Hepatocyte (in vitro differentiated cells): ENCODE results near the gene ESRP2. TPM values are rescaled to one million over a fixed set of nuclear protein-coding genes. Genes with fewer than 3 reads are reported as not detected.

Experiments used
- DNase-seq: peaks from one replicate; pipeline ENCODE4 v3.0.0-alpha.2; 2016; ENCODE audit warnings: low spot score
- H2AFZ ChIP-seq: fragments of 200-600 bp; sonication (generic); 2 replicates; pipeline ENCODE4 v1.6.0; 2016; ENCODE audit warnings: antibody characterized with exemption, mild to moderate bottlenecking
- H3K27ac ChIP-seq: fragments of 200-600 bp; sonication (generic); 2 replicates; pipeline ENCODE4 v1.5.1; 2016; ENCODE audit warnings: mild to moderate bottlenecking
- H3K27me3 ChIP-seq: fragments of 200-600 bp; sonication (generic); 2 replicates; pipeline ENCODE4 v1.6.1; 2016
- H3K36me3 ChIP-seq: fragments of 200-600 bp; sonication (generic); replicated peaks from 2 replicates; pipeline ENCODE4 v1.5.1; 2016; ENCODE audit warnings: low read depth; ENCODE audit not compliant: insufficient read depth
- H3K4me1 ChIP-seq: fragments of 200-600 bp; sonication (generic); 2 replicates; pipeline ENCODE4 v1.5.1; 2016; ENCODE audit warnings: mild to moderate bottlenecking, moderate library complexity; ENCODE audit not compliant: insufficient read depth
- H3K4me2 ChIP-seq: fragments of 200-600 bp; sonication (generic); 2 replicates; pipeline ENCODE4 v1.6.0; 2016
- H3K4me3 ChIP-seq: fragments of 200-600 bp; sonication (generic); 2 replicates; pipeline ENCODE4 v1.5.1; 2016; ENCODE audit warnings: mild to moderate bottlenecking
- H3K79me2 ChIP-seq: fragments of 200-600 bp; sonication (generic); 2 replicates; pipeline ENCODE4 v1.6.0; 2017; ENCODE audit warnings: mild to moderate bottlenecking
- H3K9me2 ChIP-seq: fragments of 200-600 bp; sonication (generic); replicated peaks from 2 replicates; pipeline ENCODE4 v1.6.0; 2017; ENCODE audit warnings: mild to moderate bottlenecking; ENCODE audit not compliant: insufficient read depth
- H3K9me3 ChIP-seq: fragments of 200-600 bp; sonication (generic); 2 replicates; pipeline ENCODE4 v1.5.1; 2016; ENCODE audit warnings: low read depth, mild to moderate bottlenecking
- H4K20me1 ChIP-seq: fragments of 200-600 bp; sonication (generic); 2 replicates; pipeline ENCODE4 v1.6.0; 2016; ENCODE audit warnings: mild to moderate bottlenecking; ENCODE audit not compliant: insufficient read depth, poor library complexity, severe bottlenecking
- CTCF ChIP-seq: fragments of 200-600 bp; sonication (generic); IDR thresholded peaks from 2 replicates; pipeline ENCODE4 v1.5.1; 2016; ENCODE audit warnings: antibody characterized with exemption, mild to moderate bottlenecking; ENCODE audit not compliant: poor library complexity
- EZH2 ChIP-seq: fragments of 200-600 bp; sonication (generic); IDR thresholded peaks from 2 replicates; pipeline ENCODE4 v1.6.1; 2016; ENCODE audit warnings: antibody characterized with exemption, mild to moderate bottlenecking, borderline replicate concordance
- EZH2phosphoT487 ChIP-seq: fragments of 200-600 bp; sonication (generic); IDR thresholded peaks from one replicate; pipeline ENCODE4 v1.6.1; 2018; ENCODE audit warnings: antibody characterized with exemption, mild to moderate bottlenecking, low read depth, moderate library complexity; ENCODE audit not compliant: unreplicated experiment, severe bottlenecking
- WGBS: methylation state at CpG from one replicate; pipeline ENCODE4 v1.1.6; 2016; ENCODE audit warnings: low lambda C conversion rate; ENCODE audit errors: missing lambda C conversion rate; 5-methylcytosine and 5-hydroxymethylcytosine counted together
- polyA plus RNA-seq: library from polyadenylated mRNA; unstranded; fragments of >200 nt; fragmentation: Nextera tagmentation; extraction: Ambion mirVana; gene quantifications from 2 replicates; pipeline ENCODE4 v1.2.1, GENCODE V29; 2016
- total RNA-seq: library from RNA; depleted of rRNA; stranded (reverse); fragments of >200 nt; gene quantifications from 2 replicates; pipeline ENCODE4 v1.2.3, GENCODE V29; 2014

ESRP2 gene
- total RNA-seq (39.5 and 45.6 TPM in 2 replicates), polyA plus RNA-seq (45.6 and 52.4 TPM in 2 replicates)

- peaks cover 28% of the 10 kb centered on the region for H3K79me2 ChIP-seq
- WGBS = 2% methylated on average over 16 of the region's 36 CpGs
- TF ChIP-seq EZH2phosphoT487 (no peak), EZH2 (no peak), CTCF (no peak)
- no peaks in the 10 kb centered on the region for H3K27me3 ChIP-seq
- no peaks in the 10 kb centered on the region for H3K9me2 ChIP-seq
- peak within 1 kb of the TSS; percentile 100 for H3K27ac ChIP-seq
- H3K4me3 ChIP-seq = peak within 1 kb of the TSS; percentile 80
- no peaks in the 10 kb centered on the region for H3K9me3 ChIP-seq
- no peak for DNase-seq
- peaks cover 9% of the 10 kb centered on the region for H4K20me1 ChIP-seq
- H3K36me3 ChIP-seq = no peaks in the 10 kb centered on the region
- H3K4me2 ChIP-seq = peak within 1 kb of the TSS; percentile 85
- H2AFZ ChIP-seq = peak within 1 kb of the TSS; percentile 43
- peaks cover 21% of the 10 kb centered on the region for H3K4me1 ChIP-seq
Measured at GRCh38 chr16:68235887-68236136, at the start of gene ESRP2. Gene ESRP2 (minus strand): TSS chr16:68236127. CDS start chr16:68236045, 82 bp downstream.

- Histone ChIP-seq H3K4me1 (no peaks in the 10 kb centered on the region), H3K9me2 (no peaks in the 10 kb centered on the region), H3K27ac (no peak overlapping the region), H3K9me3 (no peaks in the 10 kb centered on the region), H3K27me3 (no peaks in the 10 kb centered on the region), H3K4me3 (no peak overlapping the region), H3K4me2 (no peak overlapping the region), H4K20me1 (no peaks in the 10 kb centered on the region), H2AFZ (no peak overlapping the region), H3K79me2 (peaks cover 10% of the 10 kb centered on the region), H3K36me3 (no peaks in the 10 kb centered on the region)
- no peak for DNase-seq
- TF ChIP-seq EZH2phosphoT487 (no peak), CTCF (no peak)
- 100% methylated on average over 3 of the region's 3 CpGs for WGBS
Measured at GRCh38 chr16:68285683-68286082, 49.8 kb upstream of the ESRP2 start.

- H3K27ac ChIP-seq = no peak overlapping the region
- no peaks in the 10 kb centered on the region for H3K9me3 ChIP-seq
- H3K79me2 ChIP-seq = peaks cover 13% of the 10 kb centered on the region
- TF ChIP-seq EZH2phosphoT487 = no peak
- no peaks in the 10 kb centered on the region for H3K9me2 ChIP-seq
- no peak for DNase-seq
- no peaks in the 10 kb centered on the region for H3K4me1 ChIP-seq
- H2AFZ ChIP-seq = no peak overlapping the region
- no peak overlapping the region for H3K4me2 ChIP-seq
- H3K4me3 ChIP-seq = no peak overlapping the region
- no peaks in the 10 kb centered on the region for H3K27me3 ChIP-seq
- 76% methylated on average over 5 of the region's 5 CpGs for WGBS
- H4K20me1 ChIP-seq = no peaks in the 10 kb centered on the region
- H3K36me3 ChIP-seq = no peaks in the 10 kb centered on the region
Measured at GRCh38 chr16:68284847-68285246, 48.9 kb upstream of the ESRP2 start.

GRCh38 chr16:68283801-68284598, 48.1 kb upstream of the ESRP2 start:
- Histone ChIP-seq H3K27ac (no peak overlapping the region), H2AFZ (no peak overlapping the region), H3K4me2 (no peak overlapping the region), H3K9me3 (no peaks in the 10 kb centered on the region), H3K36me3 (no peaks in the 10 kb centered on the region), H3K9me2 (no peaks in the 10 kb centered on the region), H3K27me3 (no peaks in the 10 kb centered on the region), H3K79me2 (peaks cover 19% of the 10 kb centered on the region), H4K20me1 (no peaks in the 10 kb centered on the region), H3K4me1 (no peaks in the 10 kb centered on the region), H3K4me3 (no peak overlapping the region)
- WGBS = 89% methylated on average over 9 of the region's 9 CpGs
- TF ChIP-seq EZH2 (no peak), EZH2phosphoT487 (no peak), CTCF (no peak)
- DNase-seq = no peak
